Upper lobe of left lung (tissue), 4 donors: Measurements from ENCODE around the gene CSK.

ENCODE experiments used
- EP300 ChIP-seq, 4 donors: sonication (generic); formaldehyde crosslinking; IDR thresholded peaks; one replicate each; pipeline ENCODE4 v1.5.1; 2017; ENCODE audit warnings: antibody characterized with exemption in 4 of 4, control low read depth in 2 of 4
- POLR2AphosphoS5 ChIP-seq, 2 donors: sonication (generic); formaldehyde crosslinking; IDR thresholded peaks; one replicate each; pipeline ENCODE4 v1.5.1; 2017; ENCODE audit warnings: antibody characterized with exemption in 2 of 2
- TF ChIP-seq, protein P1 (sequence below), 6 experiments: fragments of 450-650 bp in 4 of 6; fragments of 200-600 bp in 2 of 6; sonication (generic) in 2 of 6; IDR thresholded peaks; one replicate each; pipeline ENCODE4 v1.5.1; 2016 to 2019; ENCODE audit warnings: antibody characterized with exemption in 6 of 6

DNA sequence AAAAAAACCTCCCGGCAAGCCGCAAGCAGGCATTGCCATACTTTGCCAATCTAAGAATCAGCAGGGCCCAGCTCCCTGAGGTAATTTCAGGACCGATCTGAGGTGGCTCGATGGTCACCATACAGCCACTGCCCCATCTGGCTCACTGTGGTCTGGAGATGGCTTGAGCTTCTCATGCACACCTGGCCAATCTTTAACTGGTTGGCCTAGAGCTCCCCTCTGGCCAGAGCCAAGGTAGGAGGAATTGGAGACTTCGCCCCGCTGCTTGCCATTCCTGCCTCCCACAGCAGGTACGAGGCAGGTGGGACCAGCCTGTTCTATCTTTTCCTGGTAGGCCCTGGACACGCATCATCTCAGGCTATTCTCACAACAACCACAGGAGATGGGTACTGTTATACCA, 23.1 kb upstream of the CSK start:
- TF ChIP-seq, protein P1, sequence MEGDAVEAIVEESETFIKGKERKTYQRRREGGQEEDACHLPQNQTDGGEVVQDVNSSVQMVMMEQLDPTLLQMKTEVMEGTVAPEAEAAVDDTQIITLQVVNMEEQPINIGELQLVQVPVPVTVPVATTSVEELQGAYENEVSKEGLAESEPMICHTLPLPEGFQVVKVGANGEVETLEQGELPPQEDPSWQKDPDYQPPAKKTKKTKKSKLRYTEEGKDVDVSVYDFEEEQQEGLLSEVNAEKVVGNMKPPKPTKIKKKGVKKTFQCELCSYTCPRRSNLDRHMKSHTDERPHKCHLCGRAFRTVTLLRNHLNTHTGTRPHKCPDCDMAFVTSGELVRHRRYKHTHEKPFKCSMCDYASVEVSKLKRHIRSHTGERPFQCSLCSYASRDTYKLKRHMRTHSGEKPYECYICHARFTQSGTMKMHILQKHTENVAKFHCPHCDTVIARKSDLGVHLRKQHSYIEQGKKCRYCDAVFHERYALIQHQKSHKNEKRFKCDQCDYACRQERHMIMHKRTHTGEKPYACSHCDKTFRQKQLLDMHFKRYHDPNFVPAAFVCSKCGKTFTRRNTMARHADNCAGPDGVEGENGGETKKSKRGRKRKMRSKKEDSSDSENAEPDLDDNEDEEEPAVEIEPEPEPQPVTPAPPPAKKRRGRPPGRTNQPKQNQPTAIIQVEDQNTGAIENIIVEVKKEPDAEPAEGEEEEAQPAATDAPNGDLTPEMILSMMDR (IDR thresholded peaks at IDR 0.05) = no peak
- TF ChIP-seq EP300 (IDR thresholded peaks at IDR 0.05) (no peak), POLR2AphosphoS5 (IDR thresholded peaks at IDR 0.05) (no peak)
